Metanephros (tissue), 2 donors: Measurements from ENCODE around the gene RTL9. TPM values are rescaled to one million over a fixed set of nuclear protein-coding genes. Genes with fewer than 3 reads are reported as not detected.

ENCODE experiments used
- small RNA-seq: library from RNA; depleted of rRNA; stranded (forward); fragments of <200 nt; gene quantifications from one replicate; pipeline ENCODE3, GENCODE V24; 2014; ENCODE audit warnings: low replicate concordance
- total RNA-seq: library from RNA; depleted of rRNA; stranded (reverse); fragments of >200 nt; gene quantifications from one replicate; pipeline ENCODE4 v1.2.3, GENCODE V29; 2014

The RTL9 gene
- 0.18 TPM for total RNA-seq

DNA sequence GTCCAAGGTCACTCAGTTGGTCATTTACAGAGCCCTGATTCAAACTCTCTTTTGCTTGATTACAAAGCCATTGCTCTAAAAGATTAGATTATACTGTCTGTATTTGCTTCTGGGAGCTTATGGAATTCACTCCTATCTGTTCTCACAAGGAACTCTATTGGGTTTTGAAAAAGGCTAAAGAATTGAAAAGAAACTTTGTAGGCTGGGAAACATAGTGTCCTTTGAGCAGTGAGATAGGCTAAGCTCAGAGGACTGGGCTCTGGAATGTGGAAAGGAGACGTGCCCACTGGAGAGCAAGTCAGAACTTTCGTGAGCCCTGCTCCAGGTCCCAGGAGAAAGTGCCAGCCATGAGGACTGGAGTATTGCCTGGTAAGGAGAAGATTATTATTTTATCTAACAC, at the start of gene RTL9:
RTL9 (plus strand) TSS at position 301 of the 400 bp plus-strand sequence. CDS start 91,770 bp downstream, outside the sequence.

DNA sequence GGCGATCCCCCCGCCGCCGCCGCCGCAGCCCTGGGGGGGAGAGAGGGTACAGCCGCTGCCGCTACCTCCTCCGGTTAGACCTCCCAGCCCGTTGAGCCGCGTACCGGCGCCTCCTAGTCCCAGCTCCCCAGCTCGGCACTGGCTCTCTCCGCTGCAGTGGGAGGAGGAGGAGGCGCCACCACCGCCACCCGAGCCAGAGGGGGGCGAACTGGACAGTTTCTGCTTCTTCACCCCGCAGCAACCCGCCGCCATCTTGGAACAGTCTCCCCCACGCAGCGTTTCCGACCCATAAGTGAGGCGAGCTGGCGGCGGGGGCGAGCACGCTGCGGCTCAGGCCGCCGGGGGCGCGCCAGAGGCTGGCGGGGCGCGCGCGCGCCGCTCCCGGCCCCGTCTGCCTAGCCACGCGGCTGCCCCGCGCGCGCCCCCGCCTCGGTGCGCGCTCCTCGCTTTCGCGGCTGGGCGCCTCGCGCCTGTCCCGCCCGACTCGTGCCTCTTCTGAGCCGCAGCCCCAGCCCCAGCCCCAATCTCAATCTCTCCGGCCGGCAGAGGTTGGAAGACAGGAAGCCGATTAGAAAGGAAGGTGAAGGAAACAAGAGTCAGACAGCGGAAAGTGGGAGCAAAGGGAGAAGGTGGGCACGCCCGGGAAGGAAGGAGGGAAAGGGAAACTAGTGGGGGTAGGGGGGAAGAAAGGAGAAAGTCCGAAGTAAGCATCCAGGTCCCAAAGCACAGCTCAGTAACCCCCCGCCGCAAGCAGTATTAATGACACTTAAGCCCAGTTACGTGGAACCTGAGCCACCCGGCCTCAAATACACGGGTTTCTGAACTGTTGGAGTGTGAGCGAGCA, 40.6 kb upstream of the RTL9 start, which contains the start of gene AMMECR1:
AMMECR1 (minus strand) TSS at position 266 of the 844 bp plus-strand sequence; CDS start at position 252, 14 bp downstream.

Small RNA genes lying within 50 kb of the gene (small RNA-seq; reads per million reads assigned to genes)
- gene GNG5P2: not detected

Other genes with a start within 250 kb of the RTL9 start
- gene AMMECR1, start 40.8 kb upstream of the RTL9 start, total RNA-seq: 11.9 TPM